EH (cell line): ENCODE data around the gene IFNA13.
A peak's percentile ranks its signal among the peaks of the same experiment; 100 is the strongest.
"Not testable (repeated sequence)": the region's sequence is repeated elsewhere in the genome, so short reads cannot be mapped to it uniquely, and the experiment has no call there.

ENCODE experiments used
- DNase-seq: peaks from one replicate; pipeline ENCODE4 v3.0.0-alpha.2; 2015; ENCODE audit warnings: low read depth

The IFNA13 gene

GRCh38 chr9:21367957-21368356 lies at the start of gene IFNA13:
IFNA13 (minus strand) TSS chr9:21368057; CDS start chr9:21368010, 47 bp downstream.
- DNase-seq = no peak

- no peak for DNase-seq
Observed at GRCh38 chr9:21415493-21416267, 47.8 kb upstream of the IFNA13 start.

DNA sequence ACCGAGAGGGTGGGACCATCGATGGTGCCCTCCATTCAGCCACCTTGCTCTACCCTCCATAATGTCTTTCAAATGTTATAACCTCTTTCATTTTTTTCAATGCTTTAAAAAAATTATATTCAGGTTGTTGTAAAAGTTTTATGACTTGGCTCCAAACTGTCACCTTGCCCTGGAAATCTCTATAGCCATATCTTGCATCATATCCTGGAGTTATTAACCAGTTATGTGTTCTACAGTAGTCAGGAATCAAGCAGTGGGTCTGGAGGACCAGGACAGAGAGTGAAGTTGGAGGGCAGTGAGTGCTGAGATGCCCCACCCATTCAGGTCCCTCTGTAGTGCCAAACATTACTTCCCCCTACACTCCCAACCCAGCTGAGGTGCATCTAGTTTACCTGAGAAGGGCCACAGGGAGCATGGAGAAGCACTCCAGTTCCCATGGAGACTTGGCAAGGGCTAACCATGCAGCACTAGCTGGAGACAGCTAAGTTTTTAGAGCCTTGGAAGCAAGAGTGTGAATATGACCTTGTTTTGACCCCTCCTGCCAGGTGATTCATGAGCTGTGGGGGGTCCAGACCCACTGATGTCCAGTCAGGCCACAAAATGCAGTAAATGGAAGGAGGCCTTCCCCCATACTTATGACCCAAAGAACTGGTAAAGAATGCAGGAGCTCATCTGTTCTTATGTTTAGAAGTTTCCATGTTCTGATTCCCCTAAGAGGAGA lies 46.5 kb upstream of the IFNA13 start:
- no peak for DNase-seq

DNA sequence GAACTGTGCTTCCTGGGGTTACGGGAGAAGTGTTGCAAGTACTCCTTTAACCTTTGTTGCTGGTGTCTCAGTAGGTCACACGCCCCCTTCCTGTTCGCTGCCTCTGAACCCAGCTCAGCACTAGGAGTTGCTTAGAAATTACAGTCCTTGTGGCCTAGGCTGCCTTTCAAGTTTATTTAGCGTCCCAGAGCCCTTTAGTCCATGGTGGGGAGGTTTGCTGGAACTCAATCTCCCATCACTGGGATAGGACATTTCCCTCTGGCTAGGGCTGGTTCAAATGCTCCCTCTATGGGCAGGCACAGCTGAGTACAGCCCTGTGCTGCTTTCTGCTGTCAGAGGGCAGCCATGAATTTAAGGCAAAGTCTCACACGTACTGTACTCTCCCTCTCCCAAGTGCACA lies 45.8 kb upstream of the IFNA13 start:
- no peak for DNase-seq

- DNase-seq = no peak
Observed at GRCh38 chr9:21413151-21413550, 45.3 kb upstream of the IFNA13 start.

GRCh38 chr9:21412107-21412506 lies 44.2 kb upstream of the IFNA13 start:
- DNase-seq = no peak

DNA sequence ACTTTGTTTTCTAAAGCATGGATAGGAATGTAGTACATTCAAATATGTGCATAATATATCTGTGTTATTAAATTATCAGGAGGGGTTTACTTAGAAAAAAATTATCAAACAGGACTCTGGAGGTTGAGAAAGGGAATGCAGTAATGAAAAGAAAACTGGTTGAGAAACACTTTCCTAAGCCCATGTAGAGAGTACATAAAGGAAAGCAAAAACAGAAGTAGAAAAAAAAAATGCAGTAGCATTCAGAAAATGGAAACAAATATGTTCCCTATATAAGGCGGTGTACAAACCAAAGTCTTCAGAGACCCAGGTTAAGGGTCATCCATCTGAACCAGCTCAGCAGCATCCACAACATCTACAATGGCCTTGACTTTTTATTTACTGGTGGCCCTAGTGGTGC lies 41.0 kb upstream of the IFNA13 start, which contains the start of gene IFNA8:
TSS of gene IFNA8 (plus strand) at position 301 of the 400 bp plus-strand sequence. CDS start at position 361, 60 bp downstream.
- no peak for DNase-seq

- DNase-seq = no peak
Observed at GRCh38 chr9:21404146-21404545, 36.3 kb upstream of the IFNA13 start.

GRCh38 chr9:21402386-21403251 lies 34.8 kb upstream of the IFNA13 start:
- no peak for DNase-seq

GRCh38 chr9:21399956-21400355 lies 32.1 kb upstream of the IFNA13 start:
- DNase-seq = no peak

- DNase-seq = no peak
Observed at GRCh38 chr9:21398955-21399489, 31.2 kb upstream of the IFNA13 start.

- peak; percentile 34 for DNase-seq
Observed at GRCh38 chr9:21395778-21396717, 28.2 kb upstream of the IFNA13 start.

- peak; percentile 8 for DNase-seq
Observed at GRCh38 chr9:21392270-21392669, 24.4 kb upstream of the IFNA13 start.

GRCh38 chr9:21385131-21385670 lies 17.3 kb upstream of the IFNA13 start, which contains the start of gene IFNA2:
IFNA2 (minus strand) TSS chr9:21385398; CDS start chr9:21385329, 69 bp downstream.
- no peak for DNase-seq

GRCh38 chr9:21383627-21384026 lies 15.8 kb upstream of the IFNA13 start:
- DNase-seq = no peak

- no peak for DNase-seq
Observed at GRCh38 chr9:21381448-21382339, 13.8 kb upstream of the IFNA13 start.

- not testable (repeated sequence) for DNase-seq
Observed at GRCh38 chr9:21371467-21371866, 3.6 kb upstream of the IFNA13 start.

DNA sequence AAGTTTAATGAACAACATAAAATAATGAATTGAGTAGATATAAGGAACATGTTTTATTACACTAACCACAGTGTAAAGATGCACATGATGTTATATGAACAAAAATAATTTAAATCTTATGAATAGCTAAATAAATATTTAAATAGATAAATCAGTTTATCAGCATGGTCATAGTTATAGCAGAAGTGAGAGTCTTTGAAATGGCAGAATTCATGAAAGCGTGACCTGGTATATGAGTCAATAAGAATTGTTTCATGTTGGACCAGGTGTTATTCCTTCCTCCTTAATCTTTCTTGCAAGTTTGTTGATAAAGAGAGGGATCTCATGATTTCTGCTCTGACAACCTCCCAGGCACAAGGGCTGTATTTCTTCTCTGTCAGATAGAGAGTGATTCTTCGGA lies 688 bp downstream of the IFNA13 start:
- DNase-seq = not testable (repeated sequence)

GRCh38 chr9:21362287-21362686 lies 5.6 kb downstream of the IFNA13 start:
- DNase-seq = no peak
